ENCODE data around the gene HEATR5A. TPM values are rescaled to one million over a fixed set of nuclear protein-coding genes. Genes with fewer than 3 reads are reported as not detected.

HEATR5A gene
- total and polyA plus RNA-seq, 2 of the 13 experiments (the other 11 are each of a cell fraction or from before 2014, with no cell fraction given): 36.4 to 105 TPM

GRCh38 chr14:31256534-31257243 is 163.7 kb downstream of the HEATR5A start (continued):
- TF ChIP-seq ZNF800 (CRISPR knock-in tag; IDR thresholded peaks at IDR 0.05) (no peak), PCBP1 (IDR thresholded peaks at IDR 0.05; ENCODE audit: borderline replicate concordance, low read depth, low read length) (no peak), PREB (CRISPR knock-in tag; IDR thresholded peaks at IDR 0.05) (no peak), ETV6 (CRISPR knock-in tag; conservative IDR thresholded peaks at IDR 0.05) (no peak; the same call in 1 of the 2 replicates), POLR2A (IDR thresholded peaks at IDR 0.05; ENCODE audit: insufficient read depth in 1 of 2, low read depth in 2 of 2, low read length in 2 of 2) (no peak), ZBTB39 (CRISPR knock-in tag; IDR thresholded peaks at IDR 0.05) (no peak; the same call in 1 of the 2 replicates), LRRFIP1 (CRISPR knock-in tag; conservative IDR thresholded peaks at IDR 0.05) (no peak), NFYC (CRISPR knock-in tag; IDR thresholded peaks at IDR 0.05) (no peak), ZFP37 (CRISPR knock-in tag; IDR thresholded peaks at IDR 0.05; ENCODE audit: borderline replicate concordance) (no peak), SALL2 (CRISPR knock-in tag; IDR thresholded peaks at IDR 0.05) (no peak), ONECUT2 (CRISPR knock-in tag; IDR thresholded peaks at IDR 0.05) (no peak), KDM6A (CRISPR knock-in tag; IDR thresholded peaks at IDR 0.05; ENCODE audit: low read depth) (0 out of 2 replicates have a peak, but pooled peaks have one; percentile 27), MAFF (IDR thresholded peaks at IDR 0.05; ENCODE audit: low read depth, low read length) (0 out of 2 replicates have a peak, but pooled peaks have one; percentile 18), ELF4 (CRISPR knock-in tag; IDR thresholded peaks at IDR 0.05; ENCODE audit: borderline replicate concordance) (0 out of 2 replicates have a peak, but pooled peaks have one; percentile 25), HOXA5 (CRISPR knock-in tag; IDR thresholded peaks at IDR 0.05) (no peak), STAT6 (CRISPR knock-in tag; IDR thresholded peaks at IDR 0.05; ENCODE audit: borderline replicate concordance) (no peak), BCL6 (CRISPR knock-in tag; IDR thresholded peaks at IDR 0.05) (no peak), SRSF9 (IDR thresholded peaks at IDR 0.05; ENCODE audit: borderline replicate concordance, insufficient read depth, low read depth, low read length, poor library complexity, severe bottlenecking) (no peak), CENPX (CRISPR knock-in tag; IDR thresholded peaks at IDR 0.05) (no peak)
